Immature natural killer cell (primary cell): ENCODE results near the gene CAB39L. TPM values are rescaled to one million over a fixed set of nuclear protein-coding genes. Genes with fewer than 3 reads are reported as not detected.

Experiments
- DNase-seq, 3 donors: peaks; one replicate each; pipeline ENCODE4 v3.0.0; 2022; ENCODE audit warnings: mixed read lengths in 1 of 3
- H3K27ac Mint-ChIP-seq, 6 donors: one replicate each; pipeline ENCODE4 v1.8.0; 2020; ENCODE audit warnings: mixed read lengths in 6 of 6, mild to moderate bottlenecking in 5 of 6, inconsistent platforms in 4 of 6, moderate library complexity in 3 of 6
- H3K27me3 Mint-ChIP-seq, 3 donors: one replicate each; pipeline ENCODE4 v1.8.0; 2020 to 2021; ENCODE audit warnings: low read depth in 3 of 3, mild to moderate bottlenecking in 3 of 3, mixed read lengths in 3 of 3, moderate library complexity in 3 of 3, inconsistent platforms in 1 of 3
- H3K36me3 Mint-ChIP-seq, 3 donors: one replicate each; pipeline ENCODE4 v1.8.0; 2020; ENCODE audit warnings: mixed read lengths in 3 of 3, inconsistent platforms in 2 of 3, mild to moderate bottlenecking in 2 of 3
- H3K4me1 Mint-ChIP-seq, 2 donors: one replicate each; pipeline ENCODE4 v1.8.0; 2020; ENCODE audit warnings: inconsistent platforms in 2 of 2, mild to moderate bottlenecking in 2 of 2, mixed read lengths in 2 of 2, moderate library complexity in 1 of 2
- H3K4me3 Mint-ChIP-seq, 5 donors: one replicate each; pipeline ENCODE4 v1.8.0; 2020; ENCODE audit warnings: mild to moderate bottlenecking in 5 of 5, mixed read lengths in 5 of 5, inconsistent platforms in 3 of 5, moderate library complexity in 3 of 5
- H3K9me3 Mint-ChIP-seq, 6 donors: one replicate each; pipeline ENCODE4 v1.8.0; 2020; ENCODE audit warnings: mild to moderate bottlenecking in 6 of 6, mixed read lengths in 6 of 6, inconsistent platforms in 4 of 6, moderate library complexity in 3 of 6
- polyA plus RNA-seq, 3 donors: library from polyadenylated mRNA; unstranded; fragments of 300-500 nt; fragmentation: Illumina TruSeq; gene quantifications; one replicate each; pipeline ENCODE4 v1.2.3, GENCODE V29; 2021

The CAB39L gene
- polyA plus RNA-seq, 3 donors from 2014 or later = 4.9 to 11.0 (median 7.0) TPM

- no peak overlapping the region for H3K27ac Mint-ChIP-seq
- DNase-seq = no peak
- H3K36me3 Mint-ChIP-seq = peaks cover 20 to 24% (median 20%) of the 10 kb centered on the region in 3 donors
- H3K27me3 Mint-ChIP-seq = peaks cover 0 to 3% (median 3%) of the 10 kb centered on the region in 3 donors
- no peak overlapping the region for H3K4me3 Mint-ChIP-seq
- peaks cover 6 to 32% (median 19%) of the 10 kb centered on the region in 6 donors for H3K9me3 Mint-ChIP-seq
- H3K4me1 Mint-ChIP-seq = peaks cover 0 to 9% of the 10 kb centered on the region in 2 donors
Measured at GRCh38 chr13:49404703-49405020, 39.2 kb downstream of the CAB39L start.

- Mint-ChIP-seq H3K4me3 (no peak overlapping the region), H3K27ac (no peak overlapping the region), H3K4me1 (peaks cover 0 to 9% of the 10 kb centered on the region in 2 donors), H3K36me3 (peaks cover 20 to 24% (median 20%) of the 10 kb centered on the region in 3 donors), H3K9me3 (peaks cover 6 to 32% (median 19%) of the 10 kb centered on the region in 6 donors), H3K27me3 (peaks cover 0 to 3% (median 3%) of the 10 kb centered on the region in 3 donors)
- no peak for DNase-seq
Measured at GRCh38 chr13:49403996-49404702, 39.7 kb downstream of the CAB39L start.

GRCh38 chr13:49400755-49401659, 42.9 kb downstream of the CAB39L start:
- H3K4me1 Mint-ChIP-seq = peaks cover 0 to 9% of the 10 kb centered on the region in 2 donors
- peaks cover 20 to 24% (median 23%) of the 10 kb centered on the region in 3 donors for H3K36me3 Mint-ChIP-seq
- peaks cover 0 to 3% (median 3%) of the 10 kb centered on the region in 3 donors for H3K27me3 Mint-ChIP-seq
- H3K27ac Mint-ChIP-seq = peak overlapping the region in 3 of 6 donors; percentile 3 to 61 (median 47)
- DNase-seq = peak in 2 of 3 donors; percentile 3 to 5
- peaks cover 6 to 26% (median 17%) of the 10 kb centered on the region in 6 donors for H3K9me3 Mint-ChIP-seq
- peak overlapping the region in 2 of 5 donors; percentile 38 to 48 for H3K4me3 Mint-ChIP-seq

- peaks cover 4 to 16% (median 12%) of the 10 kb centered on the region in 6 donors for H3K9me3 Mint-ChIP-seq
- DNase-seq = no peak
- H3K27me3 Mint-ChIP-seq = peaks cover 0 to 3% (median 3%) of the 10 kb centered on the region in 3 donors
- peaks cover 0 to 9% of the 10 kb centered on the region in 2 donors for H3K4me1 Mint-ChIP-seq
- H3K4me3 Mint-ChIP-seq = no peak overlapping the region
- H3K36me3 Mint-ChIP-seq = peaks cover 16 to 21% (median 16%) of the 10 kb centered on the region in 3 donors
- no peak overlapping the region for H3K27ac Mint-ChIP-seq
Measured at GRCh38 chr13:49399801-49400472, 43.9 kb downstream of the CAB39L start.

GRCh38 chr13:49395878-49396380, 47.9 kb downstream of the CAB39L start:
- Mint-ChIP-seq H3K27me3 (peaks cover 0 to 3% (median 1%) of the 10 kb centered on the region in 3 donors), H3K36me3 (peaks cover 3 to 4% (median 3%) of the 10 kb centered on the region in 3 donors), H3K4me1 (peaks cover 0 to 2% of the 10 kb centered on the region in 2 donors), H3K4me3 (no peak overlapping the region), H3K9me3 (no peaks in the 10 kb centered on the region), H3K27ac (no peak overlapping the region)
- DNase-seq = no peak

- no peak overlapping the region for H3K27ac Mint-ChIP-seq
- H3K9me3 Mint-ChIP-seq = no peaks in the 10 kb centered on the region
- peaks cover 0 to 3% (median 1%) of the 10 kb centered on the region in 3 donors for H3K27me3 Mint-ChIP-seq
- peaks cover 3 to 4% (median 3%) of the 10 kb centered on the region in 3 donors for H3K36me3 Mint-ChIP-seq
- no peak overlapping the region for H3K4me3 Mint-ChIP-seq
- DNase-seq = no peak
- no peaks in the 10 kb centered on the region for H3K4me1 Mint-ChIP-seq
Measured at GRCh38 chr13:49395451-49395865, 48.4 kb downstream of the CAB39L start.

- peaks cover 4 to 10% (median 7%) of the 10 kb centered on the region in 3 donors for H3K36me3 Mint-ChIP-seq
- no peak for DNase-seq
- H3K27ac Mint-ChIP-seq = no peak overlapping the region
- no peak overlapping the region for H3K4me3 Mint-ChIP-seq
- no peaks in the 10 kb centered on the region for H3K4me1 Mint-ChIP-seq
- H3K9me3 Mint-ChIP-seq = no peaks in the 10 kb centered on the region
- H3K27me3 Mint-ChIP-seq = peaks cover 0 to 4% (median 0%) of the 10 kb centered on the region in 3 donors
Measured at GRCh38 chr13:49388091-49388635, 55.7 kb downstream of the CAB39L start.

GRCh38 chr13:49386664-49387063, 57.2 kb downstream of the CAB39L start:
- no peak for DNase-seq
- H3K4me1 Mint-ChIP-seq = no peaks in the 10 kb centered on the region
- no peak overlapping the region for H3K27ac Mint-ChIP-seq
- H3K4me3 Mint-ChIP-seq = no peak overlapping the region
- H3K27me3 Mint-ChIP-seq = peaks cover 0 to 4% (median 1%) of the 10 kb centered on the region in 3 donors
- H3K9me3 Mint-ChIP-seq = no peaks in the 10 kb centered on the region
- H3K36me3 Mint-ChIP-seq = peaks cover 3 to 15% (median 13%) of the 10 kb centered on the region in 3 donors

DNA sequence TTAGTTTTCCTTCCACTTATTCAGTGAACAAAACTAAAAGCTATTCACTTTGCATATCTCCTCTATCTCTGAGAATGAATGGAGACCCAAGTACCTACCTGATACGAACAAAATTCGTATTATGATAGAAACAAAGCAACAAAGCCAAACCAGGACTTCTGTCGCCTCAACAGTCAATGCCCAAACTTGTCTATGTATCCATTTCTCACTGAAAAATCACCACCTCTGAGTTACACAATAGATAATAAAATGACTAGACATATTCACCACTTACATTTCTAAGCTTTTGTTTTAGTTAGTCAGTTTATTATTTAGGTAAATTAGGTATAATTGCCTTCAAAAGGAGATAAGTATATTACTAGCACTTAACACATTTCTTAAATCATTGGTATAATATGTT, 67.7 kb downstream of the CAB39L start:
- Mint-ChIP-seq H3K4me1 (no peaks in the 10 kb centered on the region), H3K4me3 (no peak overlapping the region), H3K36me3 (peaks cover 0 to 17% (median 15%) of the 10 kb centered on the region in 3 donors), H3K27me3 (no peaks in the 10 kb centered on the region), H3K9me3 (no peaks in the 10 kb centered on the region), H3K27ac (no peak overlapping the region)
- DNase-seq = no peak

DNA sequence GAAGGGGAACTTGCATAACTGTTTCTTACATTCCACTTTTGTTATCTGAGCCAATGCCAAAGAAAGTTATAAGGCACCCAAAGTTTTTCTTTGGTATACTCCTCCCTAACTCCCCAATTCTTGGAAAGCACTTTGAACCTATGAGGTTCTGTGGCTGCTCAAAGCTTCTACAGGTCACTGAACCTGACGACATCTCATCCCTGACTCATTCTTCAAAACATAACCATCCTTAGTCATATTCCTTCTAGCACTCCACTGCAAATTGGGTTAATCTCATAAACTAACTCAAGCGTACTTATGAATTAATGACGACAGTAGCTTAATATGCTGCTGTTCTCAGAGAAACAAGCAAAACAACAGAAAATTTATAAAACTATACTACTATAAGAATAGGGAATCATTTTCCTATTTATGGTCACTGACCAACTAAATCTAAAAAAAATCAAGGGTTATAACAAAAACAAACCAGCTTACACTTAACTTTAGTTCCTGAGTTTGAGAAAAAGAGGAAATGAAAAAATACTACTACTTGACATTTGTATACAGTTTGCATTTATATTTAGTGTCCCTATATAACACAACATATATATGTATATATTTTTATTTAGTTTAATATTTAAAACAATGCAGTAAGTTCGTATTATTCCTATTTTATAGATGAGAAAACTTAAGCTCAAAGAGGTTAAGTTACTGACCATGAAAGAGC, 69.1 kb downstream of the CAB39L start:
- Mint-ChIP-seq H3K4me3 (no peak overlapping the region), H3K27ac (no peak overlapping the region), H3K4me1 (no peaks in the 10 kb centered on the region), H3K9me3 (no peaks in the 10 kb centered on the region), H3K36me3 (peaks cover 0 to 13% (median 13%) of the 10 kb centered on the region in 3 donors), H3K27me3 (no peaks in the 10 kb centered on the region)
- no peak for DNase-seq

DNA sequence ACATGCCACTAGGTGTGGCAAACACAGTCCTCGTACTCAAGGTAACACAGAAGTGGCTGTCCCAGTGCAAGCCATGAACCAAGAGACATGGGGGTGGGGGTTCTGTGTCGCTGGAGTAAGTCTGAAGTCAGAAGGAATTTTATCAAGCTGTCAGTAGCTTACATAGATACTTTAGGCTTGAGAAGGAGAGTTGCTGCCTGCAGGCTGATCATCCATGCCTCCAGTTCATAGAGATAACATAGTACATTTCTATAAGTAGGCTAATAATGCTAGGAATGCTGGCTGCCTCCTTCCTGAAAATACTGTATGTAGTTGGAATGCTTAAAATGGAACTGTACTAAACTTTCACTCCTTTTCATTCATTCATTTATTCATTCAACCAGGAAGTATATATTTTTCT, 70.1 kb downstream of the CAB39L start:
- Mint-ChIP-seq H3K9me3 (peaks cover 0 to 3% (median 0%) of the 10 kb centered on the region in 6 donors), H3K4me3 (no peak overlapping the region), H3K4me1 (no peaks in the 10 kb centered on the region), H3K27ac (no peak overlapping the region), H3K27me3 (no peaks in the 10 kb centered on the region), H3K36me3 (peaks cover 0 to 15% (median 13%) of the 10 kb centered on the region in 3 donors)
- no peak for DNase-seq

DNA sequence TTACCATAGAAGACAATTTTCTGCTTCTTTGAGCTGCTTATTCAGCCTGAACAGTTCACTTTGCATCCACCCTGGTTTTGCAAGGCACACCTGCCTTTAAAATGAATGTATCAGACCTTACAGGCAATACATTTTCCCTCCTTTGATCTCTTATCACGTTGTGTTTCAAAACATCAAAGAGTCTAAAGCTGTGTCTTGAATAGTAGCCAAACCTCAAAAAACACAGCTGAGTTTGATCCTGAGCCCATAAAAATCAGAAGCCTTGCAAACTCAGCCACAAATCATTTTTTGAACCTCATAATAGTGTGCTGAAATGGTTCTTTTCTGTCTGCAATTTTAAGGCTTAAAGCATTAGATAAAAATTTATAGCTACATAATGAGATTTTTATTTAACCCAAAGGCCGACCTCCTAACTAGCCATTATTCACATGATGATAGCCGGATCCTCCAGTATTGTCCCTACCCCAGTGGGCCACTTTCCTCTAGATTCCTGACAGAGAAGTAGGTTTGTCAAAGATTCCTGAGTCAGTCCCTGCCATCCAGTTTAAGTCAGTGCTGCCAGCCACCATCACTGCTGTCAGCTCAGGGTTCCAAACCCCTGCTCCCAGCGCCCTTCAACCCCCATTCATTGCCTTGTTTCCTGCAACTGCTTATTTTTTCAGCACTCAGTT, 71.8 kb downstream of the CAB39L start:
- peaks cover 0 to 15% (median 13%) of the 10 kb centered on the region in 3 donors for H3K36me3 Mint-ChIP-seq
- no peak for DNase-seq
- no peaks in the 10 kb centered on the region for H3K4me1 Mint-ChIP-seq
- H3K4me3 Mint-ChIP-seq = no peak overlapping the region
- peaks cover 0 to 3% (median 0%) of the 10 kb centered on the region in 6 donors for H3K9me3 Mint-ChIP-seq
- no peaks in the 10 kb centered on the region for H3K27me3 Mint-ChIP-seq
- H3K27ac Mint-ChIP-seq = peak overlapping the region in 1 of 6 donors; percentile 48
